HEK293 (cell line): ENCODE measurements around the gene BAG5.

Experiments used
- GLIS2 ChIP-seq: fragments of 450-650 bp; formaldehyde crosslinking; IDR thresholded peaks from 2 replicates; pipeline ENCODE4 v1.5.1; 2016; ENCODE audit warnings: missing biosample characterization, missing genetic modification characterization
- HOXA7 ChIP-seq: sonication (generic); formaldehyde crosslinking; IDR thresholded peaks from 2 replicates; pipeline ENCODE4 v1.8.1; 2022; ENCODE audit warnings: missing genetic modification reagents, borderline replicate concordance
- KLF1 ChIP-seq: fragments of 450-650 bp; formaldehyde crosslinking; IDR thresholded peaks from 2 replicates; pipeline ENCODE4 v1.5.1; 2016; ENCODE audit warnings: missing biosample characterization, missing genetic modification characterization
- KLF16 ChIP-seq: fragments of 450-650 bp; formaldehyde crosslinking; IDR thresholded peaks from 2 replicates; pipeline ENCODE4 v1.5.1; 2017; ENCODE audit warnings: missing biosample characterization, missing genetic modification characterization
- KLF7 ChIP-seq: fragments of 450-650 bp; formaldehyde crosslinking; IDR thresholded peaks from 2 replicates; pipeline ENCODE4 v1.5.1; 2016; ENCODE audit warnings: missing biosample characterization, missing genetic modification characterization, borderline replicate concordance
- PRDM1 ChIP-seq: fragments of 450-650 bp; formaldehyde crosslinking; IDR thresholded peaks from 2 replicates; pipeline ENCODE4; 2016; ENCODE audit warnings: missing biosample characterization, missing genetic modification characterization
- SCRT2 ChIP-seq: fragments of 450-650 bp; formaldehyde crosslinking; IDR thresholded peaks from 2 replicates; pipeline ENCODE4 v1.5.1; 2016; ENCODE audit warnings: missing biosample characterization, missing genetic modification characterization
- ZBTB20 ChIP-seq: fragments of 450-650 bp; formaldehyde crosslinking; IDR thresholded peaks from 2 replicates; pipeline ENCODE4 v1.5.1; 2016; ENCODE audit warnings: missing biosample characterization, missing genetic modification characterization
- ZBTB21 ChIP-seq: fragments of 450-650 bp; formaldehyde crosslinking; IDR thresholded peaks from 2 replicates; pipeline ENCODE4 v1.5.1; 2017; ENCODE audit warnings: missing biosample characterization, missing genetic modification characterization
- ZBTB8A ChIP-seq: fragments of 450-650 bp; formaldehyde crosslinking; IDR thresholded peaks from 2 replicates; pipeline ENCODE4 v1.5.1; 2016; ENCODE audit warnings: missing biosample characterization, missing genetic modification characterization
- ZNF140 ChIP-seq: fragments of 450-650 bp; formaldehyde crosslinking; IDR thresholded peaks from 2 replicates; pipeline ENCODE4 v1.5.1; 2016; ENCODE audit warnings: missing biosample characterization, missing genetic modification characterization
- ZNF16 ChIP-seq: fragments of 450-650 bp; formaldehyde crosslinking; IDR thresholded peaks from 2 replicates; pipeline ENCODE4 v1.5.1; 2016; ENCODE audit warnings: low read depth, missing biosample characterization, missing genetic modification characterization
- ZNF223 ChIP-seq: fragments of 450-650 bp; formaldehyde crosslinking; IDR thresholded peaks from 2 replicates; pipeline ENCODE4 v1.5.1; 2016; ENCODE audit warnings: missing biosample characterization, missing genetic modification characterization
- ZNF24 ChIP-seq: fragments of 450-650 bp; formaldehyde crosslinking; IDR thresholded peaks from 2 replicates; pipeline ENCODE4 v1.5.1; 2016; ENCODE audit warnings: missing biosample characterization, missing genetic modification characterization
- ZNF350 ChIP-seq: fragments of 450-650 bp; formaldehyde crosslinking; IDR thresholded peaks from 2 replicates; pipeline ENCODE4 v1.5.0; 2017; ENCODE audit warnings: missing biosample characterization, mild to moderate bottlenecking, missing genetic modification characterization
- ZNF354C ChIP-seq: fragments of 450-650 bp; formaldehyde crosslinking; IDR thresholded peaks from 2 replicates; pipeline ENCODE4 v1.5.1; 2016; ENCODE audit warnings: missing biosample characterization, missing genetic modification characterization, low read depth, borderline replicate concordance
- ZNF426 ChIP-seq: fragments of 450-650 bp; formaldehyde crosslinking; IDR thresholded peaks from 2 replicates; pipeline ENCODE4 v1.5.1; 2017; ENCODE audit warnings: missing biosample characterization, missing genetic modification characterization, mild to moderate bottlenecking, inconsistent platforms, moderate library complexity
- ZNF48 ChIP-seq: fragments of 450-650 bp; formaldehyde crosslinking; IDR thresholded peaks from 2 replicates; pipeline ENCODE4 v1.5.1; 2016; ENCODE audit warnings: missing biosample characterization, missing genetic modification characterization
- ZNF521 ChIP-seq: fragments of 450-650 bp; formaldehyde crosslinking; IDR thresholded peaks from 2 replicates; pipeline ENCODE4 v1.5.1; 2017; ENCODE audit warnings: missing biosample characterization, mild to moderate bottlenecking, missing genetic modification characterization
- ZNF548 ChIP-seq: fragments of 450-650 bp; formaldehyde crosslinking; IDR thresholded peaks from 2 replicates; pipeline ENCODE4 v1.5.1; 2016; ENCODE audit warnings: missing biosample characterization, missing genetic modification characterization
- ZNF549 ChIP-seq: fragments of 450-650 bp; IDR thresholded peaks from 2 replicates; pipeline ENCODE4 v1.5.1; 2018; ENCODE audit warnings: missing biosample characterization, missing genetic modification characterization, mild to moderate bottlenecking, inconsistent platforms, moderate library complexity
- ZNF585B ChIP-seq: fragments of 450-650 bp; formaldehyde crosslinking; IDR thresholded peaks from 2 replicates; pipeline ENCODE4 v1.5.1; 2016; ENCODE audit warnings: missing biosample characterization, missing genetic modification characterization
- ZNF610 ChIP-seq: fragments of 450-650 bp; formaldehyde crosslinking; IDR thresholded peaks from 2 replicates; pipeline ENCODE4 v1.5.1; 2016; ENCODE audit warnings: missing biosample characterization, missing genetic modification characterization, borderline replicate concordance
- ZNF623 ChIP-seq: fragments of 450-650 bp; formaldehyde crosslinking; IDR thresholded peaks from 2 replicates; pipeline ENCODE4 v1.5.1; 2016; ENCODE audit warnings: missing biosample characterization, missing genetic modification characterization
- ZNF658 ChIP-seq: fragments of 450-650 bp; formaldehyde crosslinking; IDR thresholded peaks from 2 replicates; pipeline ENCODE4; 2016; ENCODE audit warnings: missing biosample characterization, missing genetic modification characterization
- ZNF670 ChIP-seq: fragments of 450-650 bp; formaldehyde crosslinking; IDR thresholded peaks from 2 replicates; pipeline ENCODE4 v1.5.1; 2016; ENCODE audit warnings: missing biosample characterization, missing genetic modification characterization, low read depth
- ZNF791 ChIP-seq: fragments of 450-650 bp; formaldehyde crosslinking; IDR thresholded peaks from 2 replicates; pipeline ENCODE4 v1.5.1; 2016; ENCODE audit warnings: missing biosample characterization, missing genetic modification characterization
- TF ChIP-seq, protein P1 (sequence below): fragments of 450-650 bp; formaldehyde crosslinking; IDR thresholded peaks from 2 replicates; pipeline ENCODE4 v1.5.1; 2016; ENCODE audit warnings: missing biosample characterization, missing genetic modification characterization
- TF ChIP-seq, protein P2 (sequence below): fragments of 450-650 bp; formaldehyde crosslinking; IDR thresholded peaks from 2 replicates; pipeline ENCODE4 v1.5.1; 2017; ENCODE audit warnings: missing biosample characterization, missing genetic modification characterization
- TF ChIP-seq, protein P3 (sequence below): fragments of 450-650 bp; formaldehyde crosslinking; IDR thresholded peaks from 2 replicates; pipeline ENCODE4 v1.5.1; 2016; ENCODE audit warnings: missing biosample characterization, missing genetic modification characterization
- TF ChIP-seq, protein P4 (sequence below): fragments of 450-650 bp; formaldehyde crosslinking; IDR thresholded peaks from 2 replicates; pipeline ENCODE4 v1.5.1; 2017; ENCODE audit warnings: missing biosample characterization, missing genetic modification characterization
- TF ChIP-seq, protein P5 (sequence below): fragments of 450-650 bp; formaldehyde crosslinking; IDR thresholded peaks from 2 replicates; pipeline ENCODE4 v1.5.1; 2016; ENCODE audit warnings: missing biosample characterization, missing genetic modification characterization

BAG5 gene

DNA sequence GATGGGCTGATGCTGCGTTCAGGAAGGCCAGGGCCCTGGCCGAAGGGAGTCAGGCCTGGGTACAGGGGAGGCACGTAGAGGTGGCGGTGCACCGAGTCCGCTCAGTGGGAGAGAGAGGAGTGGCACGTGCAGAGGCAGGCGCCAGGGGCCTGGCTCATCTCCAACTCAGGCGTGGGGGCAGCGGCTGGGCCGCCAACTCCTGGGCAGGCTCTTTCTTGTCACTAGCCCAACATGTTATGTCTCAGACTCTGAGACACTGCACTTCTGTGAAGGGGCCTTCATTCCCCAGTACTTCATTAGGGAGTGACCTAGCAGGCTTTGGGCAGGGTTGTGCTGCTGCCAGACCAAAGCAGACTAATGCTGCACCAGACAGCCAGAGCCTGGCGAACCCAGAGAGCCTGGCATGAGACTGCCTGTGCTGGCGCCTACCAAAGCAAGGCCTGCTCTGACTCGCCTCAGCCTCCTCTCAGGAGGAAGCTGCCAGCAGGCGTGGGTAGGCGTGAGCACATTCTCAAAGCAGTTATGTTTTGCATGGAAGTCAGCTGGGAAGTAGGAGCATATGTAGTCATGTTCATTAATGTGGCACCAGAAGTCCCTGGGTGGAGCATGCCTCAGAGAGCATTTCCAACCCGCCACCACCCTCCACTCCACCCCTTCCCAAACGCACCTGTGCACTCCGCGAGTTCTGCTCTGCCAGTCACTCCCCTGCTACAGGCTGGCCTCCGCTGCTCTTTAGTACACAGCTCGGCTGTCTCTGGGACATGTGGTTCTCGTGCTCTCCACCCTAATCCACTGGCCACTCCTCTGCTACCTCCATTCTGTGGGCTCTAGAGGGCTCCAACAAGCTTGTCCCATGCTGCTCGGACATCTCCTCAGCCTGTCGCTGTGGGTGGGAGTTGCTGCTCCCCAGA lies 49.5 kb downstream of the BAG5 start (continued):
- TF ChIP-seq ZNF426 (tag by site-specific recombination) (no peak), ZNF521 (tag by site-specific recombination) (no peak), SCRT2 (peak; percentile 52), ZNF658 (no peak), KLF16 (no peak), HOXA7 (CRISPR knock-in tag) (no peak), ZNF791 (tag by site-specific recombination) (no peak), ZNF548 (no peak), ZNF623 (tag by site-specific recombination) (no peak), ZNF549 (tag by site-specific recombination) (no peak), ZNF140 (tag by site-specific recombination) (no peak), GLIS2 (tag by site-specific recombination) (peak; percentile 29; the same call in 1 of the 2 replicates), ZNF585B (tag by site-specific recombination) (no peak), ZNF354C (tag by site-specific recombination) (no peak), ZBTB8A (tag by site-specific recombination) (no peak), ZBTB21 (tag by site-specific recombination) (no peak), ZNF48 (tag by site-specific recombination) (no peak), KLF1 (tag by site-specific recombination) (peak; percentile 88), ZBTB20 (tag by site-specific recombination) (peak; percentile 16; the same call in 1 of the 2 replicates), KLF7 (tag by site-specific recombination) (no peak), ZNF24 (tag by site-specific recombination) (no peak), ZNF670 (no peak), ZNF610 (tag by site-specific recombination) (0 out of 2 replicates have a peak, but pooled peaks have one; percentile 25), ZNF350 (tag by site-specific recombination) (no peak), ZNF16 (tag by site-specific recombination) (no peak), ZNF223 (tag by site-specific recombination) (no peak), PRDM1 (tag by site-specific recombination) (no peak)
- TF ChIP-seq, protein P1, sequence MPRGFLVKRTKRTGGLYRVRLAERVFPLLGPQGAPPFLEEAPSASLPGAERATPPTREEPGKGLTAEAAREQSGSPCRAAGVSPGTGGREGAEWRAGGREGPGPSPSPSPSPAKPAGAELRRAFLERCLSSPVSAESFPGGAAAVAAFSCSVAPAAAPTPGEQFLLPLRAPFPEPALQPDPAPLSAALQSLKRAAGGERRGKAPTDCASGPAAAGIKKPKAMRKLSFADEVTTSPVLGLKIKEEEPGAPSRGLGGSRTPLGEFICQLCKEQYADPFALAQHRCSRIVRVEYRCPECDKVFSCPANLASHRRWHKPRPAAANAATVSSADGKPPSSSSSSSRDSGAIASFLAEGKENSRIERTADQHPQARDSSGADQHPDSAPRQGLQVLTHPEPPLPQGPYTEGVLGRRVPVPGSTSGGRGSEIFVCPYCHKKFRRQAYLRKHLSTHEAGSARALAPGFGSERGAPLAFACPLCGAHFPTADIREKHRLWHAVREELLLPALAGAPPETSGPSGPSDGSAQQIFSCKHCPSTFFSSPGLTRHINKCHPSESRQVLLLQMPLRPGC (tag by site-specific recombination), result no peak
- TF ChIP-seq, protein P2, sequence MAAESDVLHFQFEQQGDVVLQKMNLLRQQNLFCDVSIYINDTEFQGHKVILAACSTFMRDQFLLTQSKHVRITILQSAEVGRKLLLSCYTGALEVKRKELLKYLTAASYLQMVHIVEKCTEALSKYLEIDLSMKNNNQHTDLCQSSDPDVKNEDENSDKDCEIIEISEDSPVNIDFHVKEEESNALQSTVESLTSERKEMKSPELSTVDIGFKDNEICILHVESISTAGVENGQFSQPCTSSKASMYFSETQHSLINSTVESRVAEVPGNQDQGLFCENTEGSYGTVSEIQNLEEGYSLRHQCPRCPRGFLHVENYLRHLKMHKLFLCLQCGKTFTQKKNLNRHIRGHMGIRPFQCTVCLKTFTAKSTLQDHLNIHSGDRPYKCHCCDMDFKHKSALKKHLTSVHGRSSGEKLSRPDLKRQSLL, result no peak; the same call in 1 of the 2 replicates
- TF ChIP-seq, protein P3, sequence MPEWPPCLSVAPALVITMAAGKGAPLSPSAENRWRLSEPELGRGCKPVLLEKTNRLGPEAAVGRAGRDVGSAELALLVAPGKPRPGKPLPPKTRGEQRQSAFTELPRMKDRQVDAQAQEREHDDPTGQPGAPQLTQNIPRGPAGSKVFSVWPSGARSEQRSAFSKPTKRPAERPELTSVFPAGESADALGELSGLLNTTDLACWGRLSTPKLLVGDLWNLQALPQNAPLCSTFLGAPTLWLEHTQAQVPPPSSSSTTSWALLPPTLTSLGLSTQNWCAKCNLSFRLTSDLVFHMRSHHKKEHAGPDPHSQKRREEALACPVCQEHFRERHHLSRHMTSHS (tag by site-specific recombination), result no peak
- TF ChIP-seq, protein P4, sequence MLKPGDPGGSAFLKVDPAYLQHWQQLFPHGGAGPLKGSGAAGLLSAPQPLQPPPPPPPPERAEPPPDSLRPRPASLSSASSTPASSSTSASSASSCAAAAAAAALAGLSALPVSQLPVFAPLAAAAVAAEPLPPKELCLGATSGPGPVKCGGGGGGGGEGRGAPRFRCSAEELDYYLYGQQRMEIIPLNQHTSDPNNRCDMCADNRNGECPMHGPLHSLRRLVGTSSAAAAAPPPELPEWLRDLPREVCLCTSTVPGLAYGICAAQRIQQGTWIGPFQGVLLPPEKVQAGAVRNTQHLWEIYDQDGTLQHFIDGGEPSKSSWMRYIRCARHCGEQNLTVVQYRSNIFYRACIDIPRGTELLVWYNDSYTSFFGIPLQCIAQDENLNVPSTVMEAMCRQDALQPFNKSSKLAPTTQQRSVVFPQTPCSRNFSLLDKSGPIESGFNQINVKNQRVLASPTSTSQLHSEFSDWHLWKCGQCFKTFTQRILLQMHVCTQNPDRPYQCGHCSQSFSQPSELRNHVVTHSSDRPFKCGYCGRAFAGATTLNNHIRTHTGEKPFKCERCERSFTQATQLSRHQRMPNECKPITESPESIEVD, result no peak
- TF ChIP-seq, protein P5, sequence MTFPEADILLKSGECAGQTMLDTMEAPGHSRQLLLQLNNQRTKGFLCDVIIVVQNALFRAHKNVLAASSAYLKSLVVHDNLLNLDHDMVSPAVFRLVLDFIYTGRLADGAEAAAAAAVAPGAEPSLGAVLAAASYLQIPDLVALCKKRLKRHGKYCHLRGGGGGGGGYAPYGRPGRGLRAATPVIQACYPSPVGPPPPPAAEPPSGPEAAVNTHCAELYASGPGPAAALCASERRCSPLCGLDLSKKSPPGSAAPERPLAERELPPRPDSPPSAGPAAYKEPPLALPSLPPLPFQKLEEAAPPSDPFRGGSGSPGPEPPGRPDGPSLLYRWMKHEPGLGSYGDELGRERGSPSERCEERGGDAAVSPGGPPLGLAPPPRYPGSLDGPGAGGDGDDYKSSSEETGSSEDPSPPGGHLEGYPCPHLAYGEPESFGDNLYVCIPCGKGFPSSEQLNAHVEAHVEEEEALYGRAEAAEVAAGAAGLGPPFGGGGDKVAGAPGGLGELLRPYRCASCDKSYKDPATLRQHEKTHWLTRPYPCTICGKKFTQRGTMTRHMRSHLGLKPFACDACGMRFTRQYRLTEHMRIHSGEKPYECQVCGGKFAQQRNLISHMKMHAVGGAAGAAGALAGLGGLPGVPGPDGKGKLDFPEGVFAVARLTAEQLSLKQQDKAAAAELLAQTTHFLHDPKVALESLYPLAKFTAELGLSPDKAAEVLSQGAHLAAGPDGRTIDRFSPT (tag by site-specific recombination), result no peak
